HG03521 (cell line): ENCODE measurements around the gene APPL1.
"Not testable (repeated sequence)": the region's sequence is repeated elsewhere in the genome, so short reads cannot be mapped to it uniquely, and the experiment has no call there.

ENCODE experiments used
- ATAC-seq: cut with Tn5 transposase; IDR thresholded peaks from one replicate; pipeline ENCODE4 v1.9.1; 2021; ENCODE audit warnings: mild to moderate bottlenecking, moderate library complexity; ENCODE audit not compliant: unreplicated experiment

The APPL1 gene

DNA sequence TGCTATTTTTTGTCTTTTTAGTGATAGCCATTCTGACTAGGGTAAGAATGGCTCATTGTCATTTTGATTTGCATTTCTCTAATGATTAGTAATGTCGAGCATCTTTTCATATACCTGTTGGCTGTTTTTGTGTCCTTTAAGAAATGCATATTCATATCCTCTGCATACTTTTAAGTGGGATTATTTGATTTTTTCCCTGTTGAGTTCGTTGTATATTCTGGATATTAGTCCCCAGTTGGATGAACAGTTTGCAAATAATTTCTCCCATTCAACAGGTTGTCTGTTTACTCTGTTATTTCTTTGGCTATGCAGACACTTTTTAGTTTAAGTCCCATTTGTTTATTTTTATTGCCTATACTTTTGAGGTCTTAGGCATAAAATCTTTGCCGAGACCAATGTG, 34.4 kb downstream of the APPL1 start:
- ATAC-seq = no peak

- no peak for ATAC-seq
Observed at GRCh38 chr3:57268416-57268815, 40.9 kb downstream of the APPL1 start.

GRCh38 chr3:57274845-57275244, 47.3 kb downstream of the APPL1 start:
- ATAC-seq = no peak

- ATAC-seq = no peak
Observed at GRCh38 chr3:57275393-57275792, 47.9 kb downstream of the APPL1 start.

GRCh38 chr3:57278237-57278636, 50.7 kb downstream of the APPL1 start:
- no peak for ATAC-seq

- no peak for ATAC-seq
Observed at GRCh38 chr3:57279685-57280084, 52.2 kb downstream of the APPL1 start.

GRCh38 chr3:57281715-57282114, 54.2 kb downstream of the APPL1 start:
- ATAC-seq = no peak

- no peak for ATAC-seq
Observed at GRCh38 chr3:57283334-57283733, 55.8 kb downstream of the APPL1 start.

GRCh38 chr3:57287205-57287604, 59.7 kb downstream of the APPL1 start:
- no peak for ATAC-seq

- ATAC-seq = no peak
Observed at GRCh38 chr3:57288403-57288802, 60.9 kb downstream of the APPL1 start.

DNA sequence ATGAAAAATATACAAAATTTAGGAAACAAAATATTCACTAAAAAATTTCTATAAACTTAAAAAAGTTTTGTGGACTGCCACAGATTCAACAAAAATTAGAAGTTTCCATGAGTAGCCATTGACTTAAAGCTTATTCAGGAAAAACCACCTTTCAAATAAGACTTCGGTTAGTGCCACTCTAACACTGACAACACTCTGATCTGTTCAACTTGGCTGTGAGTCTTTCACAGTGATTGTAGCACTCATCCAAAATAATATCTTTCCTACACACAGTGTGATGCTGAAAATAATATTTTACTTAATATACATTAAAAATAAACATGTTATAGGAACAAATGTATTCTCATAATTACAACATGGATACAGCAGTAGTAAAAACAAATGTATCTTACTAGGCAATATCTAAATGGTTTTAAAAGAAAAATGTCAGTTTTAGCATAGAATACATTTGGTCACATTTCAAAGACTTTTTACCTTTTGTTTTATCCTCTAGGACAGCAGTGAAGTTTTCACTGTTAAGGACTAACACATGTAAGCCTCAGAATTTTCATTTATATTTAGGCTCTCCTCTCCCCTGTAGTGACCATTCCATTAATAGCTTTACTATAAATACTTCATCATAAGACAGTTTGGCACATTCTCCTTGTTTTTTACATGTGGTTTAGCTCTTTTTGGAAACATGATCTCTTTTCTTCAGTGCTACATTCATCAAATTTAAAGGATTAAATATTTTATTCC, 64.8 kb downstream of the APPL1 start, which contains the start of gene ASB14:
ASB14 (minus strand) TSS at position 527 of the 738 bp plus-strand sequence. CDS start 652 bp downstream, outside the sequence.
- no peak for ATAC-seq

- no peak for ATAC-seq
Observed at GRCh38 chr3:57292897-57293526, 65.5 kb downstream of the APPL1 start.

DNA sequence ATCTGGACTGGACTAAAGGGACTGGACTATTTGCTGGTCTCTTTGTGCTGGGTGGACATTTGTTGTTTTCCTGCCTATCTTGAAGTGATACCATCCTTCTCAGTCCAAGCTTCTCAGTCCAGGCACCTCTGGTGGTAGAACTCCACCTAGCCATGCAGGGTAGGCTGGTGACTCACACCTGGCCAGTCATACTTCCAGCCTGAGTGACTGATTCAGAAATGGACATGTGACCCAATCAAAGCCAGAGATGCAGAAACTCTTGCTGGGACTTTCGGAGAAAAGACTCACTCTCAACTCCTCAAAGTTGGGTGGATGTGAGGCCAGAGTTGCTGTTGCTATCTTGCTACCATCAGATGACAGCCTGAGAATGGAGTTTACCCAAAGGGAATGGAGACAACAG, 70.5 kb downstream of the APPL1 start:
- ATAC-seq = no peak

GRCh38 chr3:57303520-57303919, 76.0 kb downstream of the APPL1 start:
- not testable (repeated sequence) for ATAC-seq

DNA sequence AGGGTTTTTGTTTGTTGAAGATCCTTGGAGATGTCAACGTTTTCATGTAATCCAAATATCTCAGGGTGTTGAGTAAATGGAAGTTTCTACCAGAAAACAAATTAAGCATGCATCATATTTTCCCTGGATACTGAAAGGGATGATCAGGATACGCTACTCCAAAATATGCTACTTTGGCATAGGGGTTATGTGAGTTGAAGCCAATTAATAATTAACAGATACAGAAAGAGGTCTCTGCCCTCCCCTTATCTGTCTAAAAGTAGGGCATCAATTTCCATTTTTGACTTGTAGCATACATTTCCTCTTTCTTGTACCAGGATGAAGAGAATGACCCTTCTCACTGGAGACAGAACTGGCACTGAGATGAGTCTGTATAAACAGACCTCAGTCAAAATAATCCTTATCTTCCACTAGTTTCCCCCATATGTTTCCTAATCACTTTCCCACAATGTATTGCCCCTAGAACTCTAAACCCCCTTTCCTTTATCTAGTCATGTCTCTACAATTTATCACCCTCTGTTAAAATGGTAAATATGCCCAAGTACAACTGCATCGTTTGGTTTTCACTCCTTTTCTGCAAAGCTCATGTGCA, 82.3 kb downstream of the APPL1 start:
- no peak for ATAC-seq

DNA sequence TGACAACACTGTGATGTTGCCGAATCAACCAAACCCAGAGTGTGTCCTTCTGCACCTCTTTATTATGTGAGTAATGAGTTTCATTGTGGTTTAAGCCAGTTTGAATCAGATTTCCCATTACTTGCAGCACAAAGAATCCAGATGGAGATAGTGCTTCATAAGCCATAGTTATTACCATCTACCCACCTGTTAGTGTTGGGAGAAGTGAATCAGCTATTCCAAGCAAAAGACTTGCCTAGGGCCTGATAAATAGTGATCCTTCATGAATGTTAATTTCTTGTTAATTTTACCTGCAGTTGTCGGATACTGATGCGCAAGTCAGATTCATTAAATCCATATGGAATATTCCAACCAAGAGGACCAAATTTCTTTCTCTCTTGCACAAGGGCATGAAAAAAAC, 86.7 kb downstream of the APPL1 start:
- ATAC-seq = no peak
